Esophagus muscularis mucosa (tissue), 4 donors: Measurements from ENCODE around the gene RNF144B.

ENCODE experiments used
- CTCF ChIP-seq, 3 experiments: fragments of 200-600 bp in 2 of 3; fragments of 450-650 bp in 1 of 3; sonication (generic) in 2 of 3; IDR thresholded peaks; one replicate each; pipeline ENCODE4 v1.5.1; 2017 to 2019; ENCODE audit warnings: antibody characterized with exemption in 3 of 3, mild to moderate bottlenecking in 2 of 3, moderate library complexity in 1 of 3
- EP300 ChIP-seq: sonication (generic); formaldehyde crosslinking; IDR thresholded peaks from one replicate; pipeline ENCODE4 v1.6.1; 2017; ENCODE audit warnings: antibody characterized with exemption
- POLR2A ChIP-seq: fragments of 450-650 bp; IDR thresholded peaks from one replicate; pipeline ENCODE4 v1.6.1; 2017; ENCODE audit warnings: antibody characterized with exemption, moderate library complexity, mild to moderate bottlenecking, low read depth
- POLR2AphosphoS5 ChIP-seq, 2 donors: sonication (generic); formaldehyde crosslinking; IDR thresholded peaks; one replicate each; pipeline ENCODE4 v1.6.1; 2017; ENCODE audit warnings: antibody characterized with exemption in 2 of 2

GRCh38 chr6:18465410-18466154 lies 78.4 kb downstream of the RNF144B start:
- TF ChIP-seq CTCF (IDR thresholded peaks at IDR 0.05) (no peak), EP300 (no peak), POLR2AphosphoS5 (IDR thresholded peaks at IDR 0.05) (no peak), POLR2A (no peak)
